Activated CD4-positive, alpha-beta T cell treated with anti-CD3 and anti-CD28 coated beads, Interleukin-2, amount 50 U/mL, for 48 hours (primary cell): ENCODE data around the gene PDXP.

Experiments
- DNase-seq, 2 experiments: peaks; one replicate each; pipeline ENCODE4 v3.0.0-alpha.2; 2020

PDXP gene

GRCh38 chr22:37703906-37704305, 45.4 kb downstream of the PDXP start:
- DNase-seq, result no peak

DNA sequence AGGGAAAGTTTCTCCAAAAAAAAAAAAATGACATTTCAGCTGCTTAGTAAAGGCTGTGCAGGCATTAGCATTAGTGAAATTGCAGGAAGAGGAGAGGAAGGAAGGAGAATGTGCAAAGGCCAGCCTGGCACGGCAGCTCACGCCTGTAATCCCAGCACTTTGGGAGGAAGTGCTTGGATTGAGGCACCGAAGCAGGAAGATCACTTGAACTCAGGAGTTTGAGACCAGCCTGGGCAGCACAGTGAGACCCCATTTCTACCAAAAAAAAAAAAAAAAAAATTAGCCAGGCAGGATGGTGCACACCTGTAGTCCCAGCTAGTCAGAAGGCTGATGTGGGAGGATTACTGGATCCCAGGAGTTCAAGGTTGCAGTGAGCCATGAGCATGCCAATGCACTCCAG, 46.1 kb downstream of the PDXP start:
- DNase-seq, result no peak

GRCh38 chr22:37705205-37705604, 46.7 kb downstream of the PDXP start:
- no peak for DNase-seq

- DNase-seq, result no peak
Observed at GRCh38 chr22:37708580-37709444, 50.3 kb downstream of the PDXP start.

GRCh38 chr22:37709445-37709765, 50.9 kb downstream of the PDXP start:
- DNase-seq, result no peak

DNA sequence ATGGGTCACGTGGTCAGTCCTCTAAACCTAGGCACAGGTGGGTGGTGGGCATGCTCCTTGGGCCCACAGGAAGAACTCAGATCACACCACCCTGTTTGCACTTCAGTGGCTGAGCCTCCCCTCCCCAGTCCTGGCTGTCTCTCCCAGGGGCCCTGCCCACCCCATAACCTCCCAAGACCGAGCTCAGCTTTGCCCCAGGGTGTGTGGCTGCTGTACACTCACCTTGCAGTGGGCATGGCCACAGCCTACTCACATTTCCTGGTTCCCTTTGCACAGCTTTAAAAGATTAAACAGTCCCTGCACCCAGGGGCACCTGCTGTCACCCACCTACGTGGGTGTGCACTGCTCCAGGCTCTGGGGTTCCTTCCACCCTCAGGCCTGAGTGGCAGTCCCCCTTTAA, 52.2 kb downstream of the PDXP start:
- no peak for DNase-seq

- no peak for DNase-seq
Observed at GRCh38 chr22:37711490-37711889, 53.0 kb downstream of the PDXP start.

GRCh38 chr22:37713761-37714160, 55.2 kb downstream of the PDXP start:
- no peak for DNase-seq

DNA sequence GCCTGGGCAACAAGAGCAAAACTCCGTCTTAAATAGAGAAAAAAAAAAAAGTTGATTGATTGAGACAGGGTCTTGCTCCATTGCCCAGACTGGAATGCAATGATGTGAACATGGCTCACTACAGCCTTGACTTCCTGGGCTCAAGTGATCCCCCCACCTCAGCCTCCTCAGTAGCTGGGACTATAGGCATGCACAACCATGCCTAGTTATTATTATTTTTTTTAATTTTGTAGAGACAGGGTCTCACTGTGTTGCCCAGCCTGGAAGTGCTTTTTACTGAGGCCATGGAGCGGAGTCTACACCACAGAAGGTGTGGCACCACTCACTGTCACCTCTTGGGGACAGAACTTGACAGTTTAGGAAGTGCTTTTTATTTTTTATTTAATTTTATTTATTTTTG, 56.1 kb downstream of the PDXP start:
- no peak for DNase-seq

DNA sequence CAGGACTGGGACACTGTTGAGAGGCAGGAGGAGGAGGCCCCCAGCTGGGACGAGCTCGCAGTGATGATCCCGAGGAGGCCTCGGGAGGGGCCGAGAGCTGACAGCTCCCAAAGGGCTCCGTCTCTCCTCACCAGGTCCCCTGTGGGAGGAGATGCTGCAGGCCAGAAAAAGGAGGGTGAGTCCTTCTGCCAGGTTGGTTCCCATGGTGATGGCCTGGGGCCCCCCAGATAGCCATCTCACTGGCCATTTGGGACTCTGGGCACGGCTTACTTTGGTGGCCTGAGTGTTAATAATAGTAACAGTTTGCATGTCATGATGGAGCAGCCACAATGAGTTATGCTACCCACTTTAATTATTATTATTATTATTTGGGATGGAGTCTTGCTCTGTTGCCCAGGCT, 57.2 kb downstream of the PDXP start:
- no peak for DNase-seq
